ENCODE results near the gene KRT4. TPM values are rescaled to one million over a fixed set of nuclear protein-coding genes. Genes with fewer than 3 reads are reported as not detected.
A peak's percentile ranks its signal among the peaks of the same experiment; 100 is the strongest.
"Not testable (repeated sequence)": the region's sequence is repeated elsewhere in the genome, so short reads cannot be mapped to it uniquely, and the experiment has no call there.

KRT4 gene
- polyA plus RNA-seq, 2 of the 4 experiments (the other 2 are of a cell fraction): 2.1 to 12.8 TPM

GRCh38 chr12:52856787-52857186 lies 42.9 kb upstream of the KRT4 start:
- ChIA-PET POLR2A (no interaction called here), CTCF (interaction anchor here (0.7 to 2.0 kb wide), 5 partner anchors 9 to 275 kb away, joined by 3 to 12 read pairs (median 4); no protein-coding TSS in a partner anchor)
- H3K4me2 ChIP-seq: no peak overlapping the region
- no peak overlapping the region for H3K27ac ChIP-seq
- no peak for DNase-seq (ENCODE audit: low read depth in 1 of 2, low spot score in 1 of 2)
- no peak for TF ChIP-seq BHLHE40 (IDR thresholded peaks at IDR 0.05; ENCODE audit: low read depth, low read length)
- no peak for TF ChIP-seq CEBPB (IDR thresholded peaks at IDR 0.05)
- peak; percentile 5 for TF ChIP-seq ZFP36 (IDR thresholded peaks at IDR 0.05; ENCODE audit: borderline replicate concordance, partially characterized antibody)
- no peak for TF ChIP-seq CBX2 (IDR thresholded peaks at IDR 0.05; ENCODE audit: borderline replicate concordance, low read depth)
- peaks cover 15% of the 10 kb centered on the region for H3K4me1 ChIP-seq
- ATAC-seq: no peak
- H3K4me3 ChIP-seq: no peak overlapping the region
- H3K9me3 ChIP-seq: no peaks in the 10 kb centered on the region
- FAIRE-seq: peak; percentile 18
- WGBS (ENCODE audit: missing lambda C conversion rate): 79% methylated on average over 3 of the region's 3 CpGs

DNA sequence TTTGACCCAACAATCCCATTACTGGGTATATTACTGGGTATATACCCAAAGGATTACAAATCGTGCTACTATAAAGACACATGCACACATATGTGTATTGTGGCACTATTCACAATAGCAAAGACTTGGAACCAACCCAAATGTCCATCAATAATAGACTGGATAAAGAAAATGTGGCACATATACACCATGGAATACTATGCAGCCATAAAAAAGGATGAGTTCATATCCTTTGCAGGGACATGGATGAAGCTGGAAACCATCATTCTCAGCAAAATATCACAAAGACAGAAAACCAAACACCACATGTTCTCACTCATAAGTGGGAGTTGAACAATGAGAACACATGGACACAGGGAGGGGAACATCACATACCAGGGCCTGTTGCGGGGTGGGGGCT lies 42.2 kb upstream of the KRT4 start:
- CTCF ChIA-PET: interaction anchor here (0.7 to 2.0 kb wide), 4 partner anchors 10 to 274 kb away, joined by 3 to 12 read pairs (median 4); no protein-coding TSS in a partner anchor
- POLR2A ChIA-PET; H3K4me2 ChIP-seq; DNase-seq (ENCODE audit: low read depth in 1 of 2, low spot score in 1 of 2); ATAC-seq; H3K4me3 ChIP-seq; FAIRE-seq; H3K9me3 ChIP-seq; H3K27ac ChIP-seq: not testable (repeated sequence)
- 84% methylated on average over 2 of the region's 2 CpGs for WGBS (ENCODE audit: missing lambda C conversion rate)
- H3K4me1 ChIP-seq: peaks cover 15% of the 10 kb centered on the region

DNA sequence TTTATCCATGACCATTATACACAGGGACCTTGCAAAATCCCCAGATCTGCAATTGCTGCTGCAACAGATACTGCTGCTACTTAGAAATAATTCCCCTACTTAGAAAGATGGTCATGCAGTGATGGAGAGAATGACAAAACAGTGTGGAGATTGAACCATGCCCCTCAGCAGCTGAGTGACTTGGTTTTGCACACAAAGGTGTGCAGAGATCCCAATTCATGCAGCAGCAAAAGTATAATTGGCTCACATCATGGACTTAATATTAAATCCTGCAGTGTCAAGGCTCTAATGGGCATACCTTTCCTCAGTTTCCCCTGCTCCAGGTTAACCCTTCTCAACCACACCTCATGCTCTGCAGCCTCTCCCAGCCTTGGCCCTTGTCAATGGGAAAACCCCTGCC lies 37.9 kb upstream of the KRT4 start:
- no peak for DNase-seq (ENCODE audit: low read depth in 1 of 2, low spot score in 1 of 2)
- Histone ChIP-seq H3K4me1 (peaks cover 9% of the 10 kb centered on the region), H3K4me2 (no peak overlapping the region), H3K4me3 (no peak overlapping the region), H3K27ac (no peak overlapping the region), H3K9me3 (no peaks in the 10 kb centered on the region)
- POLR2A ChIA-PET: interaction anchor here (0.7 kb wide), 1 partner anchor 78 kb away, joined by 5 read pairs; no protein-coding TSS in a partner anchor
- no peak for TF ChIP-seq JUN (IDR thresholded peaks at IDR 0.05)
- CTCF ChIA-PET: interaction anchor here (0.5 to 3.6 kb wide), 5 partner anchors 14 to 457 kb away, joined by 3 to 13 read pairs (median 3); no protein-coding TSS in a partner anchor
- no peak for FAIRE-seq
- ATAC-seq: no peak

GRCh38 chr12:52850681-52851080 lies 36.8 kb upstream of the KRT4 start:
- ChIA-PET POLR2A (no interaction called here), CTCF (no interaction called here)
- 87% methylated on average over 5 of the region's 5 CpGs for WGBS (ENCODE audit: missing lambda C conversion rate)
- TF ChIP-seq ESRRA (IDR thresholded peaks at IDR 0.05; ENCODE audit: borderline replicate concordance, low read length) (no peak), NFE2L2 (conservative IDR thresholded peaks at IDR 0.05; ENCODE audit: low read length) (no peak), CEBPB (IDR thresholded peaks at IDR 0.05) (no peak), RAD21 (conservative IDR thresholded peaks at IDR 0.05 in 1 of 2, IDR thresholded peaks at IDR 0.05 in 1 of 2) (no peak), SMC3 (IDR thresholded peaks at IDR 0.05) (no peak), MAFK (IDR thresholded peaks at IDR 0.05; ENCODE audit: partially characterized antibody) (no peak), TFCP2L1 (CRISPR knock-in tag; IDR thresholded peaks at IDR 0.05) (no peak), CHD4 (IDR thresholded peaks at IDR 0.05; ENCODE audit: borderline replicate concordance) (no peak), EP300 (IDR thresholded peaks at IDR 0.05) (no peak), KDM5A (IDR thresholded peaks at IDR 0.05) (no peak), KDM1A (IDR thresholded peaks at IDR 0.05; ENCODE audit: low read depth) (no peak), EHMT2 (IDR thresholded peaks at IDR 0.05; ENCODE audit: low read depth) (no peak), JUN (IDR thresholded peaks at IDR 0.05) (no peak)
- TF ChIP-seq, protein P1, sequence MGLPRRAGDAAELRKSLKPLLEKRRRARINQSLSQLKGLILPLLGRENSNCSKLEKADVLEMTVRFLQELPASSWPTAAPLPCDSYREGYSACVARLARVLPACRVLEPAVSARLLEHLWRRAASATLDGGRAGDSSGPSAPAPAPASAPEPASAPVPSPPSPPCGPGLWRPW (IDR thresholded peaks at IDR 0.05): no peak
- TF ChIP-seq, protein P2, sequence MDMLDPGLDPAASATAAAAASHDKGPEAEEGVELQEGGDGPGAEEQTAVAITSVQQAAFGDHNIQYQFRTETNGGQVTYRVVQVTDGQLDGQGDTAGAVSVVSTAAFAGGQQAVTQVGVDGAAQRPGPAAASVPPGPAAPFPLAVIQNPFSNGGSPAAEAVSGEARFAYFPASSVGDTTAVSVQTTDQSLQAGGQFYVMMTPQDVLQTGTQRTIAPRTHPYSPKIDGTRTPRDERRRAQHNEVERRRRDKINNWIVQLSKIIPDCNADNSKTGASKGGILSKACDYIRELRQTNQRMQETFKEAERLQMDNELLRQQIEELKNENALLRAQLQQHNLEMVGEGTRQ (IDR thresholded peaks at IDR 0.05): no peak
- FAIRE-seq: no peak
- no peak overlapping the region for H3K4me3 ChIP-seq
- no peak for ATAC-seq
- no peak for DNase-seq (ENCODE audit: low read depth in 1 of 2, low spot score in 1 of 2)
- peaks cover 9% of the 10 kb centered on the region for H3K4me1 ChIP-seq
- H3K4me2 ChIP-seq: no peak overlapping the region
- no peaks in the 10 kb centered on the region for H3K9me3 ChIP-seq
- no peak overlapping the region for H3K27ac ChIP-seq

All from A549 (cell line).